ENCODE measurements around the gene ATP6V0A1. TPM values are rescaled to one million over a fixed set of nuclear protein-coding genes. Genes with fewer than 3 reads are reported as not detected.
A peak's percentile ranks its signal among the peaks of the same experiment; 100 is the strongest.

Gene ATP6V0A1
- total RNA-seq, 2 donors from 2014 or later = 63.2 to 95.6 TPM

DNA sequence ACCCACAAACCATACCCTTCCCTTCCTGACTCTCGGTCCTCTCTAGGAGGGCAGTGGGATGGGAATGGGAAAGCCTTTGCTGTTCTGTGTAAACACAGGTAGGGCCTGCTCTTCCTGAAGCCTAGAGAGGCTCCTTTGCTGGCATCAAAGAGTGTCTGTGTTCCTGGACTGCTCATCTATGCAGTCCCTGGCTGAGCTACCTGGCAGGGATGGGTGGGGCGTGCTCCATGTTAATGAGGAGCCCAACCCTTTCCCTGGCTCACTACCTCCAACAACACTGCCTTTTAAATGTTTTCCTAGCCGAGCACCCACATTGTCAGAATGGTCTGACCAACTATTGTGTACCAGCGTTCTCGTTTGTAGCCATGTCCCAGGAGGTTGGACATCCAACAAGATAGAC, 50.7 kb downstream of the ATP6V0A1 start:
- Histone ChIP-seq H3K27ac (peak overlapping the region; percentile 28 to 70), H3K4me3 (no peak overlapping the region), H3K36me3 (peaks cover 3% of the 10 kb centered on the region), H3K27me3 (replicated peaks; ENCODE audit: insufficient read depth) (no peaks in the 10 kb centered on the region), H3K9me3 (no peaks in the 10 kb centered on the region), H3K4me1 (ENCODE audit: control insufficient read depth in 1 of 2, low read depth in 2 of 2) (peaks cover 11 to 49% of the 10 kb centered on the region in 2 donors)
- TF ChIP-seq, protein P1, sequence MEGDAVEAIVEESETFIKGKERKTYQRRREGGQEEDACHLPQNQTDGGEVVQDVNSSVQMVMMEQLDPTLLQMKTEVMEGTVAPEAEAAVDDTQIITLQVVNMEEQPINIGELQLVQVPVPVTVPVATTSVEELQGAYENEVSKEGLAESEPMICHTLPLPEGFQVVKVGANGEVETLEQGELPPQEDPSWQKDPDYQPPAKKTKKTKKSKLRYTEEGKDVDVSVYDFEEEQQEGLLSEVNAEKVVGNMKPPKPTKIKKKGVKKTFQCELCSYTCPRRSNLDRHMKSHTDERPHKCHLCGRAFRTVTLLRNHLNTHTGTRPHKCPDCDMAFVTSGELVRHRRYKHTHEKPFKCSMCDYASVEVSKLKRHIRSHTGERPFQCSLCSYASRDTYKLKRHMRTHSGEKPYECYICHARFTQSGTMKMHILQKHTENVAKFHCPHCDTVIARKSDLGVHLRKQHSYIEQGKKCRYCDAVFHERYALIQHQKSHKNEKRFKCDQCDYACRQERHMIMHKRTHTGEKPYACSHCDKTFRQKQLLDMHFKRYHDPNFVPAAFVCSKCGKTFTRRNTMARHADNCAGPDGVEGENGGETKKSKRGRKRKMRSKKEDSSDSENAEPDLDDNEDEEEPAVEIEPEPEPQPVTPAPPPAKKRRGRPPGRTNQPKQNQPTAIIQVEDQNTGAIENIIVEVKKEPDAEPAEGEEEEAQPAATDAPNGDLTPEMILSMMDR (IDR thresholded peaks at IDR 0.05) = no peak
- DNase-seq (ENCODE audit: low spot score) = no peak
- no peak for ATAC-seq (ENCODE audit: insufficient number of reproducible peaks, low FRiP score, low read depth)

DNA sequence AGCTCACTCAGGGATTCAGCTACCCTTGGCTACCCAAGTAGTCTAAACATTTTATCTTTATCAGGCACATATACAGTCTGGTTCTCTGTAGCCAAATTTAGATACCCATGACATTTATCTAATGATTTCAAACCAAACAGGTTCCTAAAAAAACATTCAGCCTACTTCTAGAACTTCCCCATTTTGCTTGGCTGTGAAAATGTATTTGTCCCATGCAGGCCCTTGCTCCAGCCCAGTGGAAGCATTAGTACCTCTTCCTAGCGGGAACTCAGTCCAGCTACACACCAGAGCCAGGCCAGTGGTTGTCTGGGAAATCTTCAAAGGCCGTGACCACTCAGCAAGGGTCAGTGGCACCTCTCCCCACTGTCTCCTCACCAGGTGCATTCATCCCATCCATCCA, 51.2 kb downstream of the ATP6V0A1 start:
- H3K36me3 ChIP-seq = no peaks in the 10 kb centered on the region
- no peaks in the 10 kb centered on the region for H3K9me3 ChIP-seq
- H3K4me1 ChIP-seq (ENCODE audit: control insufficient read depth in 1 of 2, low read depth in 2 of 2) = peaks cover 11 to 54% of the 10 kb centered on the region in 2 donors
- no peak overlapping the region for H3K4me3 ChIP-seq
- no peaks in the 10 kb centered on the region for H3K27me3 ChIP-seq (replicated peaks; ENCODE audit: insufficient read depth)
- TF ChIP-seq, protein P1 (IDR thresholded peaks at IDR 0.05) = no peak
- peak overlapping the region; percentile 28 to 70 for H3K27ac ChIP-seq
- no peak for ATAC-seq (ENCODE audit: insufficient number of reproducible peaks, low FRiP score, low read depth)
- no peak for DNase-seq (ENCODE audit: low spot score)

DNA sequence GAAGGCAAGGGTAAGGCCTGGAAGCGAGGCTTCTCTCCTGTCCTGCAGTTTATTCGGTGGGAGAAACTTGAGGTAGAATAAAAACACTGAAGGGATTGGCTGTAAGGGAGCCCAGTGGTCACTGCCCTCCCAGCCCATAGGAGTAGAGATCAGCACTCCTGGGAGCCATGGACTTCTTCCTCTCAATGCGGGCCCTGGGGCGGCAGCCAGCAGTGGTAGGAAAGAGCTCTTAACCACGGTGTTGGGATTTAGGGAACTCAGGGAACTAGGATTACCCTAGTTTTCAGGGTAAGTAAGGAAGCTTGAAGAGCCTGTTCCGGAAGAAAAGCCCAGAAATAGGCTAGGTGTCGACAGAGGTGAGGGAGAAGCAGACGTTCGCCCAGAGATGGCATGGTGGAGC, 53.6 kb downstream of the ATP6V0A1 start:
- Histone ChIP-seq H3K27me3 (replicated peaks; ENCODE audit: insufficient read depth) (no peaks in the 10 kb centered on the region), H3K4me1 (ENCODE audit: control insufficient read depth in 1 of 2, low read depth in 2 of 2) (peaks cover 19 to 71% of the 10 kb centered on the region in 2 donors), H3K4me3 (no peak overlapping the region), H3K27ac (peak overlapping the region; percentile 60 to 79), H3K9me3 (no peaks in the 10 kb centered on the region), H3K36me3 (no peaks in the 10 kb centered on the region)
- ATAC-seq (ENCODE audit: insufficient number of reproducible peaks, low FRiP score, low read depth) (no peak), DNase-seq (ENCODE audit: low spot score) (no peak)
- TF ChIP-seq, protein P1 (IDR thresholded peaks at IDR 0.05) = no peak

DNA sequence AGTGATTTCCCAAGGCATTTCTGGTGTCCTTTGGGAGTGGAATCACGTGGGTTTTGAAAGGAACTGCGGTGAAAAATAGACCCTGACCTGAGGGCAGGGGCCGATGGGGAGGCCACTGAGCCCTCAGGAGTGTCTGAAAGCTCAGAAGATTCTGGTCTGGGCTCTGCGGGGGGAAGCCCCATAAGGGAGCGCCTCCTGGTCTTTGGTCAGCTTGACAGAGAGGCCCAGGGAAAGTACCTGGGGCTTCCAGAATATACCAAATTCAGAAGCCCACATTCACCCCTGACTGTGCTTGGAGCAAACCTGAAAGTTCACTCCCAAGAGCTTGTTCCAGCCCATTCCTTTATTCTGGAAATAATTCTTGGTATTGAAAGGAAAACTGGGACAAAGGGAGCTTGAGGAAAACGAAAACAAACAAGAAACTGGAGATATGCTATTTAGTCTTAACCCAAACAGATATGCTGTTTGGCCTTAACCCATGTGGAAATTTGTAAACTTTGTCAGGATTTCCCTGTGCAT, 54.1 kb downstream of the ATP6V0A1 start:
- H3K36me3 ChIP-seq = no peaks in the 10 kb centered on the region
- H3K9me3 ChIP-seq = no peaks in the 10 kb centered on the region
- ATAC-seq (ENCODE audit: insufficient number of reproducible peaks, low FRiP score, low read depth) = no peak
- TF ChIP-seq, protein P1 (IDR thresholded peaks at IDR 0.05) = no peak
- H3K4me3 ChIP-seq = no peak overlapping the region
- peak overlapping the region; percentile 60 to 79 for H3K27ac ChIP-seq
- DNase-seq (ENCODE audit: low spot score) = no peak
- H3K27me3 ChIP-seq (replicated peaks; ENCODE audit: insufficient read depth) = no peaks in the 10 kb centered on the region
- peaks cover 25 to 76% of the 10 kb centered on the region in 2 donors for H3K4me1 ChIP-seq (ENCODE audit: control insufficient read depth in 1 of 2, low read depth in 2 of 2)

DNA sequence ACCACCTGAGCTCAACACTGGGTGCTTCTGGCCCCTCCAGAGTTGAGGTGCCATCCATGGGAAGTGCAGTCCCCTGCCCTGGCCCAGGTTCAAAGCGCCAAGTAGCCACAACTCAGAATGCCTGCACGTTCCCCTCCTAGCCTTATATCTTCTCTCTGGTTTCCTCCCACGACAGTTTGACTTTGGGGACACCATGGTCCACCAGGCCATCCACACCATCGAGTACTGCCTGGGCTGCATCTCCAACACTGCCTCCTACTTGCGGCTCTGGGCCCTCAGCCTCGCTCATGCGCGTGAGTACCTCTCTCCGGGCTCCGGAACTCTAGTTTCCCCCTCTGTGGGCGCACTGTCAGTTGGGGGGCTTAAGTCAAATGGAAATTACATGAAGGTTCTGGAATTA, 55.0 kb downstream of the ATP6V0A1 start:
- H3K27ac ChIP-seq = peak overlapping the region; percentile 60 to 79
- H3K4me1 ChIP-seq (ENCODE audit: control insufficient read depth in 1 of 2, low read depth in 2 of 2) = peaks cover 34 to 85% of the 10 kb centered on the region in 2 donors
- H3K27me3 ChIP-seq (replicated peaks; ENCODE audit: insufficient read depth) = no peaks in the 10 kb centered on the region
- H3K4me3 ChIP-seq = no peak overlapping the region
- TF ChIP-seq, protein P1 (IDR thresholded peaks at IDR 0.05) = no peak
- H3K36me3 ChIP-seq = no peaks in the 10 kb centered on the region
- DNase-seq (ENCODE audit: low spot score) = no peak
- H3K9me3 ChIP-seq = no peaks in the 10 kb centered on the region
- ATAC-seq (ENCODE audit: insufficient number of reproducible peaks, low FRiP score, low read depth) = no peak

Data from thoracic aorta (tissue), 2 donors.